Occipital lobe (tissue), 2 donors: Measurements from ENCODE around the gene FMNL1. TPM values are rescaled to one million over a fixed set of nuclear protein-coding genes. Genes with fewer than 3 reads are reported as not detected.

ENCODE experiments used
- DNase-seq: peaks from one replicate; lab custom pipeline; 2025; lab: John Stamatoyannopoulos, UW
- total RNA-seq: library from RNA; depleted of rRNA; stranded (reverse); fragments of >200 nt; gene quantifications from one replicate; pipeline ENCODE4 v1.2.3, GENCODE V29; 2014

The FMNL1 gene
- total RNA-seq, 1 donor from 2014 or later, result 1.9 TPM

DNA sequence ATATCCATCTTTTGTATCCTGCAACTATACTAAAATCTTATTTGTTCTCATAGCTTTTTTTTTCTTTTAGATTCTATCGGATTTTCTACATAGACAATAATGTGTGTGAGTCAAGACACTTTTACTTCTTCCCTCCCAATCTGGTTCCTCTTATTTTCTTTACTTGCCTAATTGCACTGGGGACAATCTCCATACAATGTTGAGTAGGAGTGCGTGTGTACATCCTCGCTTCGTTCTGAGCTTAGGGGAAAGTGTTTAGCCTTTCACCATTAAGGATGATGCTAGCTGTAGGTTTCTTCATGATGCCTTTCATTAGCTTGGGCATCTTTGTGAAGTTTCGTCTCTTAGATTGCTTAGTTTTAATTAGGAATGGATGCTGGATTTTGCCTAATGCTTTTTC, 37.3 kb downstream of the FMNL1 start:
- no peak for DNase-seq

DNA sequence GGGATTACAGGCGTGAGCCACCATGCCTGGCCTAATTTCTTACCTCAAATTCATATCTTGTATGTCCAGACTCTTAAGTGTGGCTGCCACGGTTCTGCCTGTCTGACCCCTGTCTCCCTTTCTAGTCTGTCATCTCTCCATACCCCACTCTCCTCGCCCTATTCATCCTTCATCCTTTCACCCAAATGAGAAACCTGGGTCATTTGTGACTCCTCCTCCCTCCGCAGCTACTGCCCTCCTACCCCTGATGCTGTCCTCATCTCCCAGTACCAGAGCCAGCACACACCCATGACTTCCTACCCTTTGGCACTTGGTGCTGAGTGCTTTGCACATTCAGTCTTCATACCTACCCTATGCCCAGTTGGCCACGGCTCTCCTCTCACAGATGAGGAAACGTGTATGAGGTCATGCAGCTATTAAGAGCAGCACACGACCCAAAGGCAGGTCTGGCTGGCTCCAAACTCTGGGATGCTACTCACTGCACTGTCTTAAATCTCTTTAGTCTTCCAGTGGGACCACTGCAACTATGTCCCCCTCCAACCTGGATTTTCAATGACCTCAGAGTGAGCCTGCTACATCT, 38.6 kb downstream of the FMNL1 start:
- DNase-seq, result no peak

GRCh38 chr17:45261577-45262515, 40.2 kb downstream of the FMNL1 start, which contains the start of gene SPATA32:
Gene SPATA32 (minus strand): TSS chr17:45262094. CDS start chr17:45262016, 78 bp downstream.
- DNase-seq, result peak; percentile 58

DNA sequence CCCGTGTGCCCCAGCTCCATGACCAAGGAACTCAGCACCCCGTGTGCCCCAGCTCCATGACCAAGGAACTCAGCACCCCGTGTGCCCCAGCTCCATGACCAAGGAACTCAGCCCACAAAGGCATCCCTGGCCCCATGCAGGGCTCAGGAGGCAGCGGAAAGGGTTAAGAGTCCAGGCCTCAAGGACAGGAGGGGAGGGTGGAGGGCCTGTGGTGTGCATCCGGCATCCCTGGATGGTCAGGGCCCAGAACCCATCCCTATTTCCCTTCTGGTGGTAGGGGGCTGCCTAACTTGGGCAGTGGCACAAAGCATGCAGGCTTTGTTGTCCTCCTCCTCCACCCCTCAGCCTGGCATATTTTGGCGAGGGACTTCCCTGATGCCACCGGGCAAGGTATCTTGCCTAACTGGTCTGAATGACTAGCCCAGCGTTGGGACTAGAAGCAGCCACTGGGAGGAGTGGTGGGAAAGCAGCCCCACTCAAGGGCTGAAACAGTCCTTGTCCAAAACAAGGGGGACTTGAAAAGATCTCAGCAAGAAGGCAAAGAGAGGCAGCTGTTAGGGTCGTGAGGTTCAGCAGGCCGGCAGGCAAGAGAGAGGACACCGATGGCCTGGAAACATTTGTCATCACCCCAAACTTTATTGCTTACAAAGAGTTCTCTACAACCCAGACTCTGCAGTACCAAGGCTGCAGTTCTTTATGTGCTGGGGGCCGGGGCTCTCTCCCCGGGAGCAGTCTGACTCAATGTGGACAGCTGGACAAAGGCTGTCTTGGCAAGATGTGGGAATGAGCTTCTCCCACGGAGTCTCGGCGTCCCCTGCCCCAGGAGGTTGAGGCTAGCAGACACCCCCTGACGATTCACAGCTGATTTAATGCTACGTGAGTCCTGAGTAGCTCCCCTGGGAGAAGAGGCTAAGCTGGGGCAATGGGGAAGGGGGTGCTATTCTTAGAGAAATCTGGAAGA, 41.1 kb downstream of the FMNL1 start:
- no peak for DNase-seq

DNA sequence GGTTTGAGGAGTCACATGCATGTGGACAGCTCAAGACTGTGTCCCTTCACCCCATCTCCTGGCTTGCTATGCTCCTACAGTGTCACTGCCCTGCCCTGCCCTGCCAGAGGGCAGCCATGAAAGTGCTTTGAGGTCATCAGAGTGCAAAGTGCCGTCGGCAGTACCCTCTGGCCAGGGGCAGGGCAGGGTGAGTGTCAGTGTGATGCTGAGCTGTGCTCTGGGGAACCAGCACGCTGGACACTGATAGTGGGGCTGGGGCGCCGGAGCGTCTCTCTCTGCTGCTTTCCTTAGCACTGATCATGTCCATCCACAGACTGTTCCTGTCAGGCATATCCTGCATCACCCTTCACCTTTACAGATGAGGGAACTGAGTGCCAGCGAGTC, 41.8 kb downstream of the FMNL1 start:
- no peak for DNase-seq

DNA sequence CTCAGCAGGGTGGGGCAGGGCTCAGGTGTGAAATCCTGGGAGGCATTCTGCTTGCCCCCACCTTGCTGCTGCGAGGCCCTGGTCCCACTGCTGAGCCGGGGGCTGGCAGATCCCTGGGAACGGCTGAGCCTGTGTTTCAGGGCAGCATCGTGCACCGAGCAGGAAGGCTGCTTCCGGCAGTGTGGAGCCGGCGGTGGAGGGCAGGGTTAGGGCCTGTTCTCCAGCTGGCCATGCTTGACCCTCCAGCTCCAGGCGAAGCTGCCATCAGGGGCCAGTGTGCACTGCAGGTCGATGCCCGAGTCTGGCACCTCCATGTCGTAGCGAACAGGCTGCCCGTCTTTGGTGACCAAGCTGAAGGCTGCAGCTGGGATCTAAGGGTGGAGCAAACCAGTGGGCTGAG, 42.7 kb downstream of the FMNL1 start:
- DNase-seq, result no peak

DNA sequence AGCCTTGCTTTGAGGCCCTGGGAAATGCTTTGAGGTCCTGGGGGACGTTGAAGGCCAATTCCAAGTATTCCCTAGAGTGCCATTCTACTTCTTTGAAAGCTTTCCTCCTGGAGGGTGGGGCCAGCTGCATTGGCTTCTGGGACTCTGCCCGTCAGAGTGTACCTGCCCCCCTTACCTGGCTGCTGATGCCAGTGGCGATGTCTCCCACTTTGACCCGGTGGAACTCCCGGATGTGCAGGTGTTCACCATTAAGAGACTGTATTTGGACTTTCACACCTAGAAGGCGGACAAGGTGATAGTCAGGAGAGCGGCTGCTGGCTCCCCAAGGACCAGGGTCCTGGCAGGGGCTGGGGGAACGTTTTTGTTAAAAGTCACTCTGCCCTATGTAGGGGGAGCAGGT, 43.3 kb downstream of the FMNL1 start:
- no peak for DNase-seq

DNA sequence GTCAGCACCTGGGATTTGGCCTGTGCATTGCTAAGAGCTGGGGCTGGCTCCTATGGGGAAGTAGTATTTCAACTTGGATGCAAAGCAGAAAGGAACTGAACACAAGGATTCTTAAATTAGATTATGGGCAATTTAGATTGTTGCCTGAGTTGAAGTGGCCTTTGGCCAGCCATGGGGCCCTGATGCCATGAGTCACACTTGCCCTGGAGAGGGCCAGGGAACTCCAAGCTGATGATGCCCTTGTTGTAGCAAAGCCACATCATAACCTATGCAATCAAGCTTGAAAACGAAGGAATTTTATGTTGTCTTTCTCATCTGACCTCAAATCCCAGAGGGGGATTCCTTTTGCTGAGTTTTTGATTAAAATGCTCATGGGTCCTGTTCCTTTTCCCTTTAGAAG, 44.1 kb downstream of the FMNL1 start:
- no peak for DNase-seq

GRCh38 chr17:45266372-45266926, 44.8 kb downstream of the FMNL1 start:
- no peak for DNase-seq

- DNase-seq, result no peak
Measured at GRCh38 chr17:45267436-45268055, 45.9 kb downstream of the FMNL1 start.

DNA sequence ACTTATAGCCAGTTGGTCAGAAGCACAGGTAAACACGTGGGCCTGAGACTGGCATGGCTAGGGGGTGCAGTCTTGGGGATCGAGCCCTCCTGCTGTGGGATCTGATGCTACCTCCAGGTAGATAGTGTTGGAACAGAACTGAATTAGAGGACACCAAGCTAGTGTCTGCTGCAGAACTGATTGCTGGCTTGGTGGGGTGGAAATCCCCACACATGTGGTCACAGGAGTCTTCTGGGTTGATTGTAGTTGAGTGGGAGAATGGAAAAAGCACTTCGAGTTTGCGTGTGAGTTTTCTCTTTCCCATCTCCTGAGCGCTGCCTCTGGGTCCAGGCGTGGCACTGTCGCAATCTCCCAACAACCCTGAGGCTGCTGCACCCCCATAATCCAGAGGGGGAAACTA, 48.2 kb downstream of the FMNL1 start:
- no peak for DNase-seq

DNA sequence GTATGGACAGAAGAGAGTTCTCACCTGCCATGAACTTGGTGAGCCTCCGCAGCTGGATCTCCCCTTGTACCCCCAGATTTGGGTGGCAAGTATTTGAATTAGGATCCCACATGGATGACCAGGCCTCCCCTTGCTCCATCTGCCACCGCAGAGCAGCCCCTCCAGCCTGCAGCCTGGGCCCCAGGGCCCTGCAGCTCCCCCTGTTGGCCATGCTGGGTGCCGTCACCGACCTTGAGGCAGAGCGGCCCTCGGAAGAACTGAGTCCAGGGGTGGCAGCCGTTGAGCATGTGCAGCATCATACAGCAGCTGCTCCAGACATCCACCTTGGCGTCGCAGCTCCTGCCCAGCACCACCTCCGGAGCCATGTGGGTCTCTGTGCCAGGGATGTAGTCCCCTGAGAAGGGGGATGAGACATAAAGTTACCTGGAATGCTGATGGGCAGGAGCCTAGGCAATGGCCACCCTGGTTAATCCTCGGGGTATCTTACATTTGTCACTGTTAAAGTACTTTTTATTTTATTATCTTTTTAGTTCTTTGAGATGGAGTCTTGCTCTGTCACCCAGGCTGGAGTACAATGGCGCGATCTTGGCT, 49.2 kb downstream of the FMNL1 start:
- no peak for DNase-seq

DNA sequence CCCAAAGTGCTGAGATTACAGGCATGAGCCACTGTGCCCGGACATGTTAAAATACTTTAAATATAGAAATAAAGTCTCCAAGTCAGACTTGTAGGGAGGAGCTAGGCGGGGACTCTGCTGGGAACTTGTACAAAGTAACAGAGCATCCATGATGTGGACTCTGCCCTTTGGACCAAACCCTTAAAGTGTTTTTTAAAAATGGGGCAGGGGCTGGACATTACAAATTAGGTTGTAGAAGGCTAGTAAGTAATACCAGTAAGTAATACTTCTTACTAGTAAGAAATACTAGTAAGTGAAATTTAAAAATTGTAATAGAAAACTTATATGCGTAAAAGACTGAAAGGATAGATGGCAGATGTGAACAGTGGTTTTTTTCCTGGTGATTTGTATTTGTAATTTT, 49.9 kb downstream of the FMNL1 start:
- DNase-seq, result no peak

GRCh38 chr17:45273551-45273957, 51.9 kb downstream of the FMNL1 start:
- DNase-seq, result no peak

GRCh38 chr17:45274033-45274432, 52.3 kb downstream of the FMNL1 start:
- no peak for DNase-seq

DNA sequence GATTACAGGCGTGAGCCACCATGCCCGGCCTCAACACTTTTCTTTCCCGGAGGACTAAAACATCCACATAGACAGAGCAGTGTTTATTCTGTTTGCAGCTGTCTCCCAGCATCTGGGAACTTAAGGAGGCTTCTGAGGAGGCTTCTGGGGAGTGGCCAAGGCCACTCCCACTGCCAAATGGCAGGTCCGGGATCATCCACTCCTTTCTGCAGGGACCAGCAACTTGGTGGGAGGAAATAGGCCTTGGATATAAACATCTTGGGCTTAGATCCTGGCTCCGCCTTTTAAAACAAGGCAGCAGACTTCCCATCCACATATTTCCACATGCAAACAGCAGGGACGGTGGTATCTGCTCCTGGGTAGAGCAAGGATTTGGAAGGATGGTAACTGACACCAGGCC, 54.3 kb downstream of the FMNL1 start:
- no peak for DNase-seq

DNA sequence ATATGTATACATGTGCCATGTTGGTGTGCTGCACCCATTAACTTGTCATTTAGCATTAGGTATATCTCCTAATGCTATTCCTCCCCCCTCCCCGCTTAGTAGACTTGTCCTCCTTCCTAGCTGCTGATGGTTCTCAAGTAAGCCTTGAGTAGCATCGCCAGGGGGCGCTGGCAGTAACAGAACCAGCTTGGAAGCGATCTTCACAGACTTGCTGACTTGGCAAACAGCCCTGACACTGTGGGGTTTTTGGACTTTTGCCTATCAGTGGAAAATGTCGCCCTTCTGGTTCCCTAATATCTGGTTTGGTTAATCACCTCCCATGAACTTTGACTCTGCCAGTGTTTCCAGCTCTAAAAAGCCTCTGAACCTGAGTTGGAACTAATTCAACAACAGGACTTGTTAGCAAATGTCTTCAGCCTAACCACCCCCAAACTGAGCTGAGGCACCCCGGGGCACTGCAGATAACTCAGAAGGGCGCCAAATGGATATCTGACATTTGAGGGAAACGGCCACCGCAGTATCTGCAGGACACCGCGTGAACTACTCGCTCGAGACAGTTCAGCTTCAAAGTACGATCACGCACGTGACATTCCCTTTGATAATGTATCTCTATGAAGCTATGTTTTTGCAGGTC, 55.6 kb downstream of the FMNL1 start:
- DNase-seq, result peak; percentile 70

DNA sequence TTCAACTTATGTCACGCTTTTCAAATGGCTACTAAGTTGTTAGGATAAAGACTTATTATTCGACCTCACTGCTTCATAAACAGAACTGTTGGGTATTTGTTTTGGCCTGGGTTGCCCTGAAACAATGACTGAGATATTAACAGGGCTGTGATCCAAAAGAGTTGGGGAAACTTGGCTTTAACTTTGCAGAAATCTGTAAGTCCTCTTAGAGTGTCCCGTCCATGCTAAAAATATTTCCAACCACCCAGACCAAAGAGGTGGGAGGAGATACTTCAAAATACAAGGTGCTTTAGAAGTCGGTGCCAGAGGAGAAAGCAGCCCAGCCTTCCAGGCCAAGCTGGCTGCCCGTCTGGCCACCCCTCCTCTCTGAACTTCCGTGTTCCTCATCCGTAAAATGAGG, 56.3 kb downstream of the FMNL1 start:
- DNase-seq, result no peak

- DNase-seq, result no peak
Measured at GRCh38 chr17:45279898-45280297, 58.2 kb downstream of the FMNL1 start.
